NCI-H2081 (cell line): ENCODE measurements around the gene RABL3.
A peak's percentile ranks its signal among the peaks of the same experiment; 100 is the strongest.
"Not testable (repeated sequence)": the region's sequence is repeated elsewhere in the genome, so short reads cannot be mapped to it uniquely, and the experiment has no call there.

Experiments used
- DNase-seq, 2 experiments: peaks; one replicate each; lab custom pipeline; 2025; lab: John Stamatoyannopoulos, UW

Gene RABL3, protein sequence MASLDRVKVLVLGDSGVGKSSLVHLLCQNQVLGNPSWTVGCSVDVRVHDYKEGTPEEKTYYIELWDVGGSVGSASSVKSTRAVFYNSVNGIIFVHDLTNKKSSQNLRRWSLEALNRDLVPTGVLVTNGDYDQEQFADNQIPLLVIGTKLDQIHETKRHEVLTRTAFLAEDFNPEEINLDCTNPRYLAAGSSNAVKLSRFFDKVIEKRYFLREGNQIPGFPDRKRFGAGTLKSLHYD

GRCh38 chr3:120742198-120742848 is at the start of gene RABL3, which contains the start of gene GTF2E1:
Gene RABL3 (minus strand): TSS chr3:120742516. CDS start chr3:120742507, 9 bp downstream.
Gene GTF2E1 (plus strand): TSS chr3:120742744. CDS start chr3:120750553, 7,809 bp downstream.
- peak; percentile 97 to 100 for DNase-seq

GRCh38 chr3:120791913-120792312 is 49.6 kb upstream of the RABL3 start:
- no peak for DNase-seq

DNA sequence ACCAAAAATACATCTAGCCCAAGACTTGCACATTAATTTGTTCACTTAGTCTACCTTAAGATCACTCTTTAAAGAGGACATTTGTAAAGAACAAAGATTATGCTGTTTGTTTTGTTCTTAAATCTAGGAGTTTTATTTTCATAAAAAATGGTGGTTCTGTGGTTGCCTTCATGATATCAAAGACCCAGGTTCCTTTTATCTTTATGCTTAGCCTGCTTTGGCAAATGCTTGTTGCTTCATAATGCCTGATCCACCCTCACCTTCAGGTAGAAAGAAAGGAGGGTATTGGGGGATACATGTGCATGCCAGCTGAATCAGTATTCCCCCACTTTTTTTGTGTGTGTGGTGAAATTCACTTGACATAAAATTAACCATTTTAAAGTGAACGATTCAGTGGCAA is 48.7 kb upstream of the RABL3 start:
- no peak for DNase-seq

GRCh38 chr3:120785832-120786231 is 43.5 kb upstream of the RABL3 start:
- not testable (repeated sequence) for DNase-seq

- DNase-seq = no peak
Observed at GRCh38 chr3:120780977-120781376, 38.7 kb upstream of the RABL3 start.

DNA sequence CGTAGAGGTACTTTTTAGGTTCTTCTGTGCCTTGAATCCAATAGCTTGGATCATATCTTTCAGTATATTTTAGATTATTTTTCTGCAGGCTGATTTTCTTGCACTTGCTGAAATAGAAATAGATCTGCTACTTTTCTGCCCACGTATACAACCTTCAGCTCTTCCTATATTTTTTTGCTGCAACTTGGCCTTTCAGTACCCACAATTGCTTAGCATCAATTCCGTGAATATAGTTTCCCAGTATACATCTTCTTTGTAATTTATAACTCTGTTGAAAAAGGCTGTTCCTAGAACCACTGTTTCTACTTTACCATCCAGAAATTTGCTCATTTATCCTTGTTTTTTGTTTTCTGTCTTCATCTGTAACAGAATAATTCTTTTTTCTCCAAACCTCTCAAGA is 36.5 kb upstream of the RABL3 start:
- no peak for DNase-seq

DNA sequence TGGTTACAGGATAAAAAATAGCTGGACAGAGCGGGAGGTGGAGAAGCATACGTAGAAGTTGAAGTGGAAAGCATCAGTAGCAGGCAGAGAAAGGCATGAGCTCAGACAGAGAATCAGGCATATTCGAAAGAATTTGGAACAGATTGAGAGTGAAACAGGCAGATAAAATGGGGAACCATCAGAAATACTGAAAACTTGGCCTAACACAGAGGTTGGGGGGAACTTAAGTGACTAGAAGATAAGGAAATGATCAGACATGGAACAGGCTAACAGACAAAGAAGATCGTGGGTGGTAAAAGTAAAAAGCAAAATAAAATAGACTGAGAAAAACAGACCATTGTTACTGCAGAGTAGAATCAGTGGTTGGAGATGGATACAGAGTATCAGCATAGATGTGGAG is 33.1 kb upstream of the RABL3 start:
- no peak for DNase-seq

DNA sequence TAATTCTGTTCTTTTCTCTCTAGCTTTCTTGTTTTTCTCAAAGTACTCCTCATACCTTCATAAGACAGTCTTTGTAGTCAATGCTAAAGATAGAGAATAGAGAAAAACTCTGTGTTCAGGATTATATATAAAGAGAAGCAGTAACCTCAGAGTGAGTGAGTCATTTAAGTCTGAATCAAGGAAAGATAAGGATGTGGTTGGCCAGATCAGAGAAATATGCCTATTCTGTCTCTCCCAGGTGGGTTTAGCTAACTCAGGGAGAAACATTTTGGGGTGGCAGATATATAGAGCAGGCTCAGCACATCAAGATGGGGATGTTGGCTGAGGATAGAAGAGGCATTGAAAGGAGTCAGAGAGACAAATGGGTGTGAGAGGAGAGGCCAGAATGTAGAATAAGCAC is 31.6 kb upstream of the RABL3 start:
- no peak for DNase-seq

DNA sequence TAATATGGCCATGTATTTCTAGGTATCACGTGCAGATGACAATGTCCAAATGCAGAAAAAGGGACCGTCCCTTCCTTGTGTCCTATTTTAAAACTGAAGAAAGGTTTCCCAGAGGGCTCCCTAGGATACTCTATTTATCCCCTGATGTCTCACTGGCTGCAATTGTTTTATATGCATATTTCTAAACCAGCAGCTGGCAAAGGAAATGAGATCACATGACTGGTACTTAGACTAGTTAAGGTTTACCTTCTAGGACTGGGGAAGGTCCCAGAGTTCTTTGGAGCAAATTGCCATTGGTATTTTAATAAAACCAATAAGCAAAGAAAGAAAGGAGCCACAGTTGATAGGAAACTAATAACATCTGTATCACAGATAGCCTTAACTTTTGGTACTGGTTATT is 29.8 kb upstream of the RABL3 start:
- DNase-seq = no peak

DNA sequence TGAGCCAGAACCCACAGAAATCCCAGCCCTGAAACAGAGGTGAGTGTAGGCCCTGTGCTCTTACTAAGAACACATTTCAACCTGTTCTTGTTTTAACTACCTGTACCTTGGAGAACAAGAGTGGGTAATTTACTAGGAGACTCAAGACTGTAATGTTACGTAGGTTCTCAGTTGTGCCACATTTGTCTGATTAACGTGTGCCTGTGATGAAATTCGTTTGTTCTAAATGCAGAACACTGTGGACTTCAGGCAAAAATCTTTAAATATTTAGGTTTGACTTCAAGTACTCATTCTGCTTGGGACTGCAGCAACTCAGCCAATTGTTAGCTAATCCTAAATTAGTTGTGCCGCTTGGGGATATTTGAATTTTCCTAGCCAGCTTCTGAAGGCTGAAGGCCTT is 28.6 kb upstream of the RABL3 start:
- DNase-seq = no peak

GRCh38 chr3:120769436-120769835 is 27.1 kb upstream of the RABL3 start:
- no peak for DNase-seq

DNA sequence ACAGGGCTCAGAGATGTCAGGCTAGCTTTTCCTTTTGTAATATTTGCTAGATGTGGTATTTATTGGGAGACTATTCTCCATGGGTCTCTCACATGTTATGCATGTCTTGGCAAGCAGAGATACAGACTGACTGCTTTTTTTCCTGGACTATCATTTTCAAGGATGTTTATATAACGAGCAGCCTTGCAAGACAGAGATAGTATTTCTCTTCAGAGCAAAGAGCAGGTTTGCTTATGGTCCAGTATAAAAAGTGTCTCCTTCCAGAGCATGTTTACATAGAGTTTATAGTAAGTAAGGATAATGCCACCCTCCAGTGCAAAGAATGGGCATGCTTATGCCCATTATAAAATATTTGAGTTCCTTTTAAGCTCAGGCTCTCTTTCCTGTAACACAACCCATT is 24.8 kb upstream of the RABL3 start:
- no peak for DNase-seq

- DNase-seq = no peak
Observed at GRCh38 chr3:120766576-120766975, 24.3 kb upstream of the RABL3 start.

DNA sequence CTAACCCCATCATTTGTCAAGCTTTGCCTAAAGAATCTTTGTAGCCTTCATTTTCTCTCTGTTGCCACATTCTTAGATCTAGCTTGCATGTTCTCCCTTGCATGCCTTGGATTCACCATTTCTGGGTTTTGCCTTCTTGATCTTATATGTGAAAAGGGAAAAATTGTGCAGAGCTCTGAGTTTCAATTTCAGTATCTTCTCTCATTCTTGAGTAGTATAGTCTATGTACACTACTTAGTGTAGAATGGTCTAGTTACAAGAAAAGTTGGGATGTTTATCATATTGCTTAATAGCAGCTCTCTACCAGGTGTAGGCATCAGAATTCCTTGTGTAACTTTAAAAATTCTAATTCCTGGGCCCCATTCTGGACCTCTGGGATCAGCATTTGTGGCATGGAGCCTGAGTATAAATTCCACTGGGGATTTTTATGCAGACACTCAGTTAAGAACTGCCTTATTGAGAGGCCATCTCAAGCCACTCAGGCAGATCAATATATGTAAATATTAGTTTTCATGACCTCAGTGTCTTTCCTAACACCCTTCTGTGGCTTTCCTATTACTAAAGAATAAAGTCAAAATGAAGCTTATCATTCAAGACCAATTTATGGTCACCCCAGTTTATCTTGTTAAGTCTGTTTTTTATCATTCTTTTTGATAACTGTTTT is 23.6 kb upstream of the RABL3 start:
- no peak for DNase-seq

DNA sequence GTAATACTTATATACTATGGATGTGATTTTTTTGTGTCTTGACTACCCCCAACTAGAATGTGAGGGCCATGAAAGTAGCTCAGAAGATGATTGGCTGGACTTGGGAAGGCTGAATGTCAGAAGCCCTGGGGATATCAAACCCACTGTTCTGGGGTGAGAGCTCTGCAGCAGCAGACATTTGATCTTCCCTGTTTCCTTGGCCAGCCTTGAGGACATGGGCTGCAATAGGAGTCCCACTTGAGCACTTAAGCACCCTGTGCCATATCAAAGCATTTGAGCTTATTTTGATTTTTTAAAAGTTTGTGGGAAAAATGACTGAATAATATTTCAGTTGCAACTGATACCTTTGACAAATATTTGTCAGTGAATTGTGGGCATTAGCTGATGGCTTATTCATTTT is 21.9 kb upstream of the RABL3 start:
- no peak for DNase-seq

DNA sequence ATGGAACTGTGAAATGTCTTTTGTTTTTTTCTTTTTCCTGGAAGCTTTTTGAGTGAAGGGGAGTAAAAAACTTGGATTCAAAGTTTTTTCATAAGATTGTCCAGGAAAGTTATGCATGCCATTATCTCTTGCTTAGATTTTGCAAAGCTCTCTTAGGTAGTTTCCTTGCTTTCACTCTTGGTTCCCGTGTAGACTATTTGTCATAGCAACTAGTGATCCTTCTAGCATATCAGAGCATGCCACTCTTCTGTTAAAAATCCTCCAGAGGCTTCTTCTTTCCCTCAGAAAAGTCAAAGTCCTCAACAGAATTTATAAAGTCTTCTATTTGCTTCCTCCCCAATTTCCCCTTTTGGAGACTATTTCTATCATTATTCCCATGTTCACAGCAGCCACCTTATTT is 21.3 kb upstream of the RABL3 start:
- no peak for DNase-seq

DNA sequence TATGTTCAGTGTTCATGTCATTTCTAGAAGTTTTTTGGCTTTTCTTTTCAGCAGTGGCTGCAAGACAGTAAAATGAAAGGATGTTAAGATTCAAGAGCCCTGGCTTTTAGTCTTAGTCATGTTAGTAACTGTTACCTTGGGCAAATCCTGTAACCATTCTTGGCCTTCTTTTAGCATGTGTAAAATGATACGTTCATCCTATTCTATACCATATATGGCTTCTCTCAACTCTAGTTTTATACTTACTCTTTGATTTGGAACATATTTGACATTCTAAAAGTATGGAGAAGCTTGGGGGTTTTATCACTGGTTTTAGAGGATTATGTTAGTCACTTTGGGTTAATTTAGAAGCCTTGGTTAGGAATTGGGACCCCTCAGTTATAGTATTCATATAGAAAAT is 20.3 kb upstream of the RABL3 start:
- DNase-seq = no peak

DNA sequence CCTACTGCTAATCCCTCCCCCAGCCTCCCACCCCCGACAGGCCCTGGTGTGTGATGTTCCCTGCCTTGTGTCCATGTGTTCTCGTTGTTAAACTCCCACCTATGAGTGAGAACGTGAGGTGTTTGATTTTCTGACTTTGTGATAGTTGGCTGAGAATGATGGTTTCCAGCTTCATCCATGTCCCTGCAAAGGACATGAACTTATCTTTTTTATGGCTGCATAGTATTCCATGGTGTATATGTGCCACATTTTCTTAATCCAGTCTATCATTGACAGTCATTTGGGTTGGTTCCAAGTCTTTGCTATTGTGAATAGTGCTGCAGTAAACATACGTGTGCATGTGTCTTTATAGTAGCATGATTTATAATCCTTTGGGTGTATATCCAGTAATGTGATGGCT is 16.2 kb upstream of the RABL3 start:
- DNase-seq = not testable (repeated sequence)

DNA sequence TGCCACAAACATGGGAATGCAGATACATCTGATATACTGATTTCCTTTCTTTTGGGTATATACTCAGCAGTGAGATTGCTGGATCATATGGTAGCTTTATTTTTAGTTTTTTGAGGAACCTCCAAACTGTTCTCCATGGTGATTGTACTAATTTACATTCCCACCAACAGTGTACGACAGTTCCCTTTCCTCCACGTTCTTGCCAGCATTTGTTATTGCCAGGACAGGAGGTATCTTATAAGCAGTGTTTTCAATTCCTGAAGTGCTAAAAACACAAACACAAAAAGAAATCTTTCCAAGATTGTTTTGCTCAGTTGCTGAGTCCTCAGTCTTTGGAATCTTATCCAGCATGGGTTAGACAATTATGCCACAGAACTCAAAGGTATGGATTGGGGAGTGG is 13.7 kb upstream of the RABL3 start:
- no peak for DNase-seq

DNA sequence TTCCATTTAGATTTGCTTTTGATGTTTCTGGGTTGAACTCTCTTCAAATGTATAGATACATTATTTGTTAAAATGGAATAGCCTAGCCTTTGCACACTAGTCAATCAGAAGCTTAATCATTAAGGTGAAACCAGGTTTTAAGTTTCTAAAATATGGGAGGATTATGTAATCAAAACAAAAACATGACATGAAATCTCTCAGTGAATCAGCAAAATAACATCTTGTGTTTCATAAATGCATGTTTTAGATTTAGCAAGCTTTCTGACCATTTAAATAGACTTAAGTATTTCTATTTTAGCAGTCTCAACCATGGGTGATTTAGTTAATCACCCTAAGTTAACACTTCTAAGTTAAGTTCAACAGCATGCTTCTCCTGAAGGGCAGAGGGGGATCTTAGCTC is 11.5 kb upstream of the RABL3 start:
- no peak for DNase-seq

GRCh38 chr3:120752865-120753264 is 10.5 kb upstream of the RABL3 start:
- no peak for DNase-seq

- no peak for DNase-seq
Observed at GRCh38 chr3:120752230-120752629, 9.9 kb upstream of the RABL3 start.

GRCh38 chr3:120749843-120750242 is 7.5 kb upstream of the RABL3 start:
- DNase-seq = no peak
